Activated CD4-positive, alpha-beta T cell treated with anti-CD3 and anti-CD28 coated beads, Interleukin-2, amount 50 U/mL, for 48 hours (primary cell): ENCODE results near the gene SNX24.
A peak's percentile ranks its signal among the peaks of the same experiment; 100 is the strongest.

Experiments
- DNase-seq, 2 experiments: peaks; one replicate each; pipeline ENCODE4 v3.0.0-alpha.2; 2020

Gene SNX24

DNA sequence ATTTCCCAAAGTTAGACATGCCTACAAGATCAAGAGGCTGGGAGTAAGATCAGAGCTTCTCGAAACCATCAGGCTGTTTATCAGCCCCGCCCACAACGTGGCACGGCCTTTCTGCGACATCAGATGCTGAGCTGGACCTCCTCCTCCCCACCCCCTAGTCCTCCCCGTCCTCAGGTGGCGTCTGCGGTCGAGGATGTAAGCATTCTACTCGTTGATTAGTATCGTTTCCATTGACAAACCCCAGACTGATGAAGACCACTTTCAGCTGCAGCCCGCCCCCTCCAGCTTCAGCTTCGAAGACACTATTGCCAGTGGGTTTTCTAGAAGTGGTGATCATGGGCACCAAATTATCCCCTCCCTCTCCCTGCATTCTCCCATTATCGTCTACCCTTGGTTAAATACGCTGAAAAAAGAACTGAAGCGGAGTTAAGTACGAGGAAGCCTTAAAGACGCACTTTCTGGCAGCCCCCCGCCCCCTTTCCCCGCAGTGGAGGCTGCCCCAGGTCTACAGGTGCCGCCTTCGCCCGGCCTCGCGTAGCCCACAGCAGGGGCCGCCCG, 190.0 kb downstream of the SNX24 start:
- DNase-seq, result peak; percentile 12 to 22

DNA sequence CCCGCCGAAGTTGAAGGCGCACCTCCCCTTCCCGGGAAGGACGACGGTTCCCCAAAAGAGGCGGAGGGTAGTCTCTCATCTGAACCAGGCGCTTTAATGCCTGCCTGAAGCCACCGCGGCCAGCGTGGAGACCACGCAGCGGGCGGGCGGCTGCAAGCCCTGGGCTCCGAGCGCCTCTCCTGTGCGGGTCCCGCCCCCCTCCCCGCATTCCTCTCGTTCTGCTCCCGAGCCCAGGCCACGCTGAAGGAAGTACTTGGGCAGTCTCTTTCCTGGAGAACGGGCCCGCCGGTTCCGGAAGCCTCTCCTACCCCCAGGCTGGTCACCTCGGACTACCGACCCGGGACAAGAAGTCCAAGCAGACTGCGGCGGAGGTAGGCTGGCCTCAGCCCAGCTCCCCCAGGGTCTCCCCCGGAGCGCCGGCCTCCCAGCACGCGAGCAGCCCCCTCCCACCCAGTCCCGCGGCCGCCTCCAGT, 190.5 kb downstream of the SNX24 start:
- peak; percentile 7 to 8 for DNase-seq

DNA sequence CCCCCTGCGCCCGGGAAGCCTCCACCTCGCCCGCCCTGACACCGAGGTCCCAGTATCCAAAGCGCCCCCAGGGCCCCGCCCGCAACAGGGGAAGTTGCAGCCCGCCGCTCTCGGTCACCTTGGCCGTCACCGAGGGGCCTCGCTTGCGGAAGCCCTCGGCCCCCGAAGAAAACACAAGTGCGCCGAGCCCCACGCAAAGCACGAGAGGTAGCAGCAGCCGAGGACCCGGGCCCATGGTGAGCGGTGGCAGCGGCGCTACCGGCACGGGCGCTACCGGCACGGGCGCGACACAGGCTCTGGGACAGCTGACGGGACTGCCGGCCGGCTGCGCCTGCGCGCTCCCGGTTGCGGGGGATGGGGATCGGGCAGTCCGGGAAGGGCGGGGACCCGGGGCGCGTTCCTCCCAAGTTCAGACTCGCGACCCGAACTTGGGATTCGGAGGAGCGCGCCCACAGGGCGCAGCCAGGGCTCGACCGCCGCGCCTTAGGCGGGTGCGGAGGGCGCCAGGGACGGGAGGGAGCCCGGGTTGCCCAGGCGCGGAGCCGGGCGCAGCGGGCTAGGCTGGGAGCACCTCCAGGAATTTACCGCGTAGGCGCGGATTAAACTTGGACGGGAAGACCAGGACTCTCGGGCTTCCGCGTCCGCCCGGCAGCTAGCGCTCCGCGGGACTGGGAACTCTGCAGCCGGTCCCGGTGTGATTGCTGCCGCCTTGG, 191.1 kb downstream of the SNX24 start, which contains the start of gene PPIC:
PPIC (minus strand) TSS at position 335 of the 713 bp plus-strand sequence; CDS start at position 235, 100 bp downstream.
- DNase-seq, result peak; percentile 16 to 31

DNA sequence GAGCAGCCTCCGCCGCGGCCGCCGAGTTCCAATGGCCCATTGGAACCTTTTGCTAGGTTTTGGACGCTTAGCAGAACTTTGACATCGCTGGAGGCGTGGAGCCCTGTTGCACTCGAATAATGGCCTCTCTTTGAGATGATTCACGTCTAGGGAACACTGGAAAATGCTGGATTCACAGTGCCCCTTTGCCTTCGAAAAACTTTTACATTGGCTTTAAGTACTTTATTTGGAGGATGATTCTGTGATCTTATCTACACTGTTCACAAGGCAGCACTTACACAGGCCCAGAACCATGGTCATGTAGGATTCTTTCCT, 191.6 kb downstream of the SNX24 start:
- DNase-seq, result no peak

DNA sequence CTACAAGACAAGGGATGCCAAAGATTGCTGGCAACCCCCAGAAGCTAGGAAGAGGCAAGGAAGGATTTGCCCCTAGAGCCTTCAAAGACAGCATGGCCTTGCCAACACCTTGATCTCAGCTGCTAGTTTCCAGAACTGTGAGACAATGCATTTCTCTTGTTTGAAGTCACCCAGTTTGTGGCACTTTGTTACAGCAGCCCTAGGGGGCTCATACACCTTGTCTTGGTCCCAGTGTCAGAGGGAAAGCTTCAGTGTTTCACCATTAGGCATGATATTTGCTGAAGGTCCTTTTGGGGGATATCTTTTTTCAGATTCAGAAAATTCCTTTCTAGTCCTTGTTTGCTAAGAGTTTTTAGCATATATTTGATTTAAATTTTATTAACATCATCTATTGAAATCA, 194.3 kb downstream of the SNX24 start:
- no peak for DNase-seq

DNA sequence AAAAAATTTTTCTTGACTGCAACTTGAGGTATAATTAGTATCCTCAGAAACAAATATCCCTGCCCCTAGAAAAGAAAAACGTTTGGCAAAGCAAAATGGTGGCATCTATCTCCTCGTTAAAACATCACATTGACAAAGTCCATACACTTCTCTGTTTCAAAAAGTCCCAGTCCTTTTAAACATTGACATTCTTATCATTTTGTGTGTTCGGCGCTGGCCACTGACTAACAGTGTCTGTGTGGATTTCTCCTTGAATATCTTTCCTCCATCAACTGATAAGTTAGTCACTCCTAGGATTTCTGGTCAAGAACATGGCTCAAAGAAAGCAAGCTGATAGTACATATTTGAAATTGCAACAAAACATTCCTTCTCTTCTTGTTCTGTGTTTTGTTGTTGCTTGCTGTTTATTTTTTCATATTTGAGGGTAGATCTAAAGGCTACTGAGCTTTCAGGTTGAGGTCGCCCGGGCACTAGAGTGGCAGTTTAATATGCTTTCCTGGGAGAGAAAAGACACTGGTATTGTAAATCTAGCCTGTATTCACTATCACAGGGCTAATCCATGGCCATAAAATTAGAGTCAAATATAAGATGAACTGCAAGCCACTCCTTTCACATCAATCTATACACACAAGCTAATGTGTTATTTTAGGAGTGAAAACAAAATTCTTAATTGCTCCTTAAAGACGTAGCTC, 199.7 kb downstream of the SNX24 start:
- no peak for DNase-seq

DNA sequence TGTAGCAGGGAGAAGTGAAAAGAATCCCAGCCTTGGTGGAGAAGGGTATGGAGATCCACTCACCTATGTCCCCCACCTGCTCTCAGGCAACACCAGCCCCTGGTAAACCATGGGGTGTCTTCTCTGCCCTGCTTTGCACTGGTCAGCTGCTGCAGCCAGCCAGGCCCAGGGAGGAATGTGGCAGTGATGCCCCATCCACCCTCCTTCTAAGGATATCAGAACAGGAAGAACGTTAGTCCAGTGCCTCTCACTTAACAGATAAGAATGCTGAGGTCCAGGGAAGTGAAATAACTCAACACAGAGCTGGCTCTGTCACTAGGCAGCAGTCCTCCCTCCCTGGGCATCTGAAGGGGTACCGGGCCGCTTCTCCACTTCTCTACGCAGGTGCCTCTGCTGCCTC, 200.8 kb downstream of the SNX24 start:
- DNase-seq, result no peak

DNA sequence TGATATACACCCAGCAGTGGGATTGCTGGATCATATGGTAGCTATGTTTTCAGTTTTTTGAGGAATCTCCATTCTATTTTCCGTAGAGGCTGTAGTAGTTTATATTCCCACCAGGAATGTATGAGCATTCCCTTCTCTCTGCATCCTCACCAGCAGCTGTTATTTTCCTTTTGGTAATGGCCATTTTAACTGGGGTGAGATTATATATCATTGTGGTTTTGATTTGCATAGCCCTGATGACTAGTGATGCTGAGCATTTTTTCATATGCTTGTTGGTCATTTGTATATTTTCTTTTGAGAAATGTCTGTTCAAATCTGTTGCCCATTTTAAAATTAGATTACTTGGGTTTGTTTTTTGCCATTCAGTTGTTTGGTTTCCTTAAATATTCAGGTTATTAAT, 202.3 kb downstream of the SNX24 start:
- DNase-seq, result no peak

DNA sequence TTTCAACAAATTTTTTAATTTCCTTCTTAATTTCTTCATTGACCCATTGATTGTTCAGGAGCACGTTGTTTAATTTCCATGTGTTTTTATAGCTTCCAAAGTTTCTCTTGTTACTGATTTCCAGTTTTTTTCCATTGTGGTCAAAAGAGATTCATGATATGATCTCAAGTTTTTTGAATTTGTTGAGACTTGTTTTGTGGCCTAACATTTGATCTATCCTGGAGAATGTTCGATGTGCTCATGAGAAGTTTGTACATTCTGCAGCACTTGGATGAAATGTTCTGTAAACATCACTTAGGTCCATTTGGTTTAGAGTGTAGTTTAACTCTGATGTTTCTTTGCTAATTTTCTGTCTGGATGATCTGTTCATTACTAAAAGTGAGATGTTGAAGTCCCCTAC, 205.8 kb downstream of the SNX24 start:
- DNase-seq, result no peak
